Stimulated activated naive CD4-positive, alpha-beta T cell (primary cell): Measurements from ENCODE around the gene RPUSD2.

Experiments
- DNase-seq, 6 experiments: peaks; one replicate each; lab custom pipeline; 2025; lab: John Stamatoyannopoulos, UW

The RPUSD2 gene

GRCh38 chr15:40569129-40569953 lies at the start of gene RPUSD2:
Gene RPUSD2, plus strand, starts transcription at chr15:40569299. Its CDS starts 39 bp downstream, at chr15:40569338.
- peak; percentile 82 to 92 (median 90) for DNase-seq

- DNase-seq, result no peak
Measured at GRCh38 chr15:40523611-40524010, 45.5 kb upstream of the RPUSD2 start.

- DNase-seq, result no peak
Measured at GRCh38 chr15:40525855-40526254, 43.2 kb upstream of the RPUSD2 start.

- DNase-seq, result no peak
Measured at GRCh38 chr15:40528801-40529200, 40.3 kb upstream of the RPUSD2 start.

GRCh38 chr15:40533763-40534364 lies 35.2 kb upstream of the RPUSD2 start:
- no peak for DNase-seq

GRCh38 chr15:40534371-40534770 lies 34.7 kb upstream of the RPUSD2 start:
- no peak for DNase-seq

GRCh38 chr15:40536501-40536900 lies 32.6 kb upstream of the RPUSD2 start:
- DNase-seq, result no peak

GRCh38 chr15:40538976-40539375 lies 30.1 kb upstream of the RPUSD2 start:
- no peak for DNase-seq

GRCh38 chr15:40543082-40543481 lies 26.0 kb upstream of the RPUSD2 start:
- no peak for DNase-seq

GRCh38 chr15:40543631-40544294 lies 25.3 kb upstream of the RPUSD2 start:
- no peak for DNase-seq

GRCh38 chr15:40545457-40545856 lies 23.6 kb upstream of the RPUSD2 start:
- DNase-seq, result no peak

GRCh38 chr15:40548610-40549009 lies 20.5 kb upstream of the RPUSD2 start:
- DNase-seq, result no peak

GRCh38 chr15:40549894-40550293 lies 19.2 kb upstream of the RPUSD2 start:
- DNase-seq, result no peak

- DNase-seq, result no peak
Measured at GRCh38 chr15:40550341-40551037, 18.6 kb upstream of the RPUSD2 start.

GRCh38 chr15:40554161-40554525 lies 15.0 kb upstream of the RPUSD2 start:
- no peak for DNase-seq

GRCh38 chr15:40555876-40556275 lies 13.2 kb upstream of the RPUSD2 start:
- no peak for DNase-seq

GRCh38 chr15:40558952-40559742 lies 10.0 kb upstream of the RPUSD2 start:
- no peak for DNase-seq

- DNase-seq, result no peak
Measured at GRCh38 chr15:40562691-40563090, 6.4 kb upstream of the RPUSD2 start.

GRCh38 chr15:40563426-40563825 lies 5.7 kb upstream of the RPUSD2 start:
- DNase-seq, result no peak

GRCh38 chr15:40564591-40565332 lies 4.3 kb upstream of the RPUSD2 start, which contains the start of gene CCDC32:
Gene CCDC32, minus strand, starts transcription at chr15:40565042. Its CDS starts 2,027 bp downstream, at chr15:40563015.
- DNase-seq, result peak; percentile 86 to 96 (median 92)
